Panc1 (cell line): Measurements from ENCODE around the gene RFX8. TPM values are rescaled to one million over a fixed set of nuclear protein-coding genes. Genes with fewer than 3 reads are reported as not detected.

Source experiments
- ATAC-seq: fragments of 200-7000 bp; cut with Tn5 transposase; 2 replicates; pipeline ENCODE4 v1.9.1; 2020; ENCODE audit warnings: mild to moderate bottlenecking, moderate library complexity
- BruUV-seq: library from RNA; stranded (reverse); fragments of 400-500 nt; replicated peaks from 2 replicates; lab custom pipeline; 2021; lab: Mats Ljungman, UMichigan
- CTCF ChIA-PET: fragments of 300-600 bp; sonication (Branson Sonifier 250); formaldehyde crosslinking; loops from one replicate; lab custom pipeline; 2022; ENCODE audit warnings: antibody characterized with exemption; lab: Charles Lee
- POLR2A ChIA-PET: fragments of 300-600 bp; sonication (Branson Sonifier 250); formaldehyde crosslinking; loops from one replicate; lab custom pipeline; 2022; ENCODE audit warnings: antibody characterized with exemption; lab: Charles Lee
- DNase-seq: peaks from one replicate; pipeline ENCODE4 v3.0.0-alpha.2; 2010; ENCODE audit warnings: low read depth, low spot score
- H3K27ac ChIP-seq: 2 replicates; pipeline ENCODE4 v1.5.1; 2011; ENCODE audit warnings: mild to moderate bottlenecking, low read length, inconsistent platforms
- H3K27me3 ChIP-seq: fragments of 200-500 bp; sonication (Bioruptor generic); 2 replicates; pipeline ENCODE4 v1.6.0; 2014; ENCODE audit warnings: low read length, inconsistent platforms; ENCODE audit not compliant: control insufficient read depth, insufficient read depth
- H3K36me3 ChIP-seq: fragments of 200-500 bp; sonication (Bioruptor generic); 2 replicates; pipeline ENCODE4 v1.5.1; 2014; ENCODE audit warnings: inconsistent platforms, mild to moderate bottlenecking, low read length, moderate library complexity; ENCODE audit not compliant: control insufficient read depth, insufficient read depth
- H3K4me1 ChIP-seq: 2 replicates; pipeline ENCODE4 v1.5.1; 2011; ENCODE audit warnings: inconsistent platforms, mild to moderate bottlenecking, low read length, moderate library complexity; ENCODE audit not compliant: control insufficient read depth, insufficient read depth
- H3K4me3 ChIP-seq, 2 experiments: 2 replicates each; pipeline ENCODE4 v1.5.1; 2011 to 2012; ENCODE audit warnings: low read depth in 2 of 2, low read length in 2 of 2, mild to moderate bottlenecking in 2 of 2, inconsistent platforms in 1 of 2, moderate library complexity in 1 of 2
- H3K9me3 ChIP-seq: fragments of 200-500 bp; sonication (Bioruptor generic); 2 replicates; pipeline ENCODE4 v1.5.1; 2014; ENCODE audit warnings: low read depth, mild to moderate bottlenecking, inconsistent platforms, low read length, moderate library complexity; ENCODE audit not compliant: control insufficient read depth, insufficient read depth
- CTCF ChIP-seq: fragments of 450-650 bp; IDR thresholded peaks from 2 replicates; pipeline ENCODE4 v1.5.1; 2017; ENCODE audit warnings: mild to moderate bottlenecking
- POLR2AphosphoS5 ChIP-seq: IDR thresholded peaks from 2 replicates; pipeline ENCODE4 v1.6.1; 2012; ENCODE audit warnings: mild to moderate bottlenecking, low read depth, low read length, moderate library complexity
- SIN3A ChIP-seq: IDR thresholded peaks from 2 replicates; pipeline ENCODE4 v1.6.1; 2012; ENCODE audit warnings: low read depth, mild to moderate bottlenecking, low read length, moderate library complexity, borderline replicate concordance; ENCODE audit not compliant: insufficient read depth
- TCF7L2 ChIP-seq: IDR thresholded peaks from 2 replicates; pipeline ENCODE4 v1.6.1; 2011; ENCODE audit warnings: mild to moderate bottlenecking, low read depth, low read length, inconsistent platforms
- in situ Hi-C: cut with HindIII; loops from 2 replicates; pipeline ENCODE4 v1.10.0; 2016; ENCODE audit warnings: low sequenced_read_pairs, low pct_unique_long_range_greater_than_20kb
- intact Hi-C: fragments of 100-400 bp; cut with micrococcal nuclease; formaldehyde crosslinking; loops from one replicate; pipeline ENCODE4 v1.10.0; 2022; ENCODE audit not compliant: unreplicated experiment
- total RNA-seq: library from RNA; stranded (reverse); gene quantifications from one replicate; pipeline ENCODE4 v1.2.1, GENCODE V29; 2021; ENCODE audit not compliant: unreplicated experiment
- TF ChIP-seq, protein P1 (sequence below), 2 experiments: IDR thresholded peaks; 2 replicates each; pipeline ENCODE4 v1.6.1; 2011 to 2012; ENCODE audit warnings: low read depth in 2 of 2, control low read depth in 1 of 2, low read length in 1 of 2, mild to moderate bottlenecking in 1 of 2, moderate library complexity in 1 of 2; ENCODE audit not compliant: insufficient read depth in 1 of 2

RFX8 gene
- total RNA-seq, 1 experiment from 2014 or later, result not detected

GRCh38 chr2:101492936-101493473, 18.1 kb upstream of the RFX8 start:
- Histone ChIP-seq H3K4me1 (no peaks in the 10 kb centered on the region), H3K36me3 (no peaks in the 10 kb centered on the region), H3K9me3 (no peaks in the 10 kb centered on the region), H3K27me3 (no peaks in the 10 kb centered on the region), H3K4me3 (no peak overlapping the region), H3K27ac (no peak overlapping the region)
- no peak for DNase-seq
- no peak for TF ChIP-seq SIN3A
- no peak for TF ChIP-seq POLR2AphosphoS5
- TF ChIP-seq, protein P1, sequence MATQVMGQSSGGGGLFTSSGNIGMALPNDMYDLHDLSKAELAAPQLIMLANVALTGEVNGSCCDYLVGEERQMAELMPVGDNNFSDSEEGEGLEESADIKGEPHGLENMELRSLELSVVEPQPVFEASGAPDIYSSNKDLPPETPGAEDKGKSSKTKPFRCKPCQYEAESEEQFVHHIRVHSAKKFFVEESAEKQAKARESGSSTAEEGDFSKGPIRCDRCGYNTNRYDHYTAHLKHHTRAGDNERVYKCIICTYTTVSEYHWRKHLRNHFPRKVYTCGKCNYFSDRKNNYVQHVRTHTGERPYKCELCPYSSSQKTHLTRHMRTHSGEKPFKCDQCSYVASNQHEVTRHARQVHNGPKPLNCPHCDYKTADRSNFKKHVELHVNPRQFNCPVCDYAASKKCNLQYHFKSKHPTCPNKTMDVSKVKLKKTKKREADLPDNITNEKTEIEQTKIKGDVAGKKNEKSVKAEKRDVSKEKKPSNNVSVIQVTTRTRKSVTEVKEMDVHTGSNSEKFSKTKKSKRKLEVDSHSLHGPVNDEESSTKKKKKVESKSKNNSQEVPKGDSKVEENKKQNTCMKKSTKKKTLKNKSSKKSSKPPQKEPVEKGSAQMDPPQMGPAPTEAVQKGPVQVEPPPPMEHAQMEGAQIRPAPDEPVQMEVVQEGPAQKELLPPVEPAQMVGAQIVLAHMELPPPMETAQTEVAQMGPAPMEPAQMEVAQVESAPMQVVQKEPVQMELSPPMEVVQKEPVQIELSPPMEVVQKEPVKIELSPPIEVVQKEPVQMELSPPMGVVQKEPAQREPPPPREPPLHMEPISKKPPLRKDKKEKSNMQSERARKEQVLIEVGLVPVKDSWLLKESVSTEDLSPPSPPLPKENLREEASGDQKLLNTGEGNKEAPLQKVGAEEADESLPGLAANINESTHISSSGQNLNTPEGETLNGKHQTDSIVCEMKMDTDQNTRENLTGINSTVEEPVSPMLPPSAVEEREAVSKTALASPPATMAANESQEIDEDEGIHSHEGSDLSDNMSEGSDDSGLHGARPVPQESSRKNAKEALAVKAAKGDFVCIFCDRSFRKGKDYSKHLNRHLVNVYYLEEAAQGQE (IDR thresholded peaks at IDR 0.05; ENCODE audit: insufficient read depth in 1 of 2, low read depth in 2 of 2, low read length in 1 of 2), result no peak
- no peak for TF ChIP-seq TCF7L2
- no peak for TF ChIP-seq CTCF
- POLR2A ChIA-PET, result no interaction called here
- CTCF ChIA-PET, result no interaction called here
- BruUV-seq, result no TSS peak
- in situ Hi-C loops (no loop called here), intact Hi-C loops (no loop called here)
- ATAC-seq, result no peak

DNA sequence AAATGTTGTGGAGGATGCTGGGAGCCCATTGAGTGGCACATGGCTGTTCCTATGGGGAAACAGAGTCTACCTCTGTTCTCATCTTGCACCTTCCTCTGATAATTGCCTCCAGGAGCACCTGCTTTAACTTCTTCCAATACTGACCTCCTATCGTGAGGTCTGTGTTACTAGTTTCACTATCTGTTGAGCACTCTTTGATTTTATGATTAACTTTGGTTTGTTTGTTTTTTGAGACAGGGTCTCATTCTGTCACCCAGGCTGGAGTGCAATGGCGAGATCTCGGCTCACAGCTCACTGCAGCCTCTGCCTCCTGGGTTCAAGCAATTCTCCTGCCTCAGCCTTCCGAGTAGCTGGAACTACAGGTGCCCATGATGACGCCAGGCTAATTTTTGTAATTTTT, 12.1 kb upstream of the RFX8 start:
- no peak for DNase-seq
- BruUV-seq, result no TSS peak
- no peaks in the 10 kb centered on the region for H3K4me1 ChIP-seq
- no peaks in the 10 kb centered on the region for H3K36me3 ChIP-seq
- ChIA-PET CTCF (no interaction called here), POLR2A (no interaction called here)
- TF ChIP-seq, protein P1 (IDR thresholded peaks at IDR 0.05; ENCODE audit: insufficient read depth in 1 of 2, low read depth in 2 of 2, low read length in 1 of 2), result no peak
- no peak for TF ChIP-seq TCF7L2
- no peak for TF ChIP-seq POLR2AphosphoS5
- TF ChIP-seq SIN3A, result no peak
- TF ChIP-seq CTCF, result no peak
- no peak overlapping the region for H3K27ac ChIP-seq
- no peak for ATAC-seq
- H3K4me3 ChIP-seq, result no peak overlapping the region
- no peaks in the 10 kb centered on the region for H3K9me3 ChIP-seq
- intact Hi-C loops, result no loop called here
- H3K27me3 ChIP-seq, result no peaks in the 10 kb centered on the region
- in situ Hi-C loops, result no loop called here
